GM19099 (cell line): Measurements from ENCODE around the gene NFATC3.

ENCODE experiments used
- POLR2A ChIP-seq: IDR thresholded peaks from 3 replicates; pipeline ENCODE4 v1.6.1; 2011; ENCODE audit warnings: low read depth; ENCODE audit not compliant: insufficient read length; ENCODE audit errors: extremely low read depth

Gene NFATC3

DNA sequence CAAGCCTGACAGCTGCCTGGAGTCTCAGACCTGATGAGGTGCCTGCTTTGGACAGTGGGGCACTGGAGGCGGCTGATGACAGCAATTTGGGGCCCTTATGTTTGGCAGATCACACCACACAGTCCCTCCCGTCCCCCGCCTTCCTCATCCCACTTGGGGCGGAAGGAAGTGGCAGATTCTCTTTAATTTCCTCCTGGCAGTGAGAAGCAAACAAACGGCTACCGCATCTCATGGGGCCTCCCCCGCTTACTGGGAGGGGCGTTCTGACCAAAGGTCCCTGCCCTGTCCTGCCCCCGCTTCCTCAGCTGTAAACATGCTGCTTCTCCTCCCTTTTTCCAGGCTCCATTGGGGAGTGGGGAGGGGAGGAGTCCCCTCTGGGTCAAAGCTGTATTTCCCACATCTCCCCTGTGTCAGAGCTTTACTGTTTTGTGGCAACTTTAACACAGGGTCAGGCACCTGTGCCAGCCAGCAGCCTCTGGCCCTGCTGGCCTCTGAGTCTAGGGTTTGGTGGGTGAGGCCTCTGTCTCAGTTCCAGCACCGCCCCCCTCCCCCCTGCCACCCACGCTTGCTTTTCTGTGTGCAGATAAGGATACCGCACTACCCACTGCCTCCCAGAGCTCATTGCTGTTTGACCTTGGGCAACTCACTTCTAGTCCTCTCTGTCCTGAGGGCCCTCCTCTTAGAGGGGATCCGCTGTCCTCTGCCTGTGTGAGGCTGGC lies 5.4 kb upstream of the NFATC3 start:
- TF ChIP-seq POLR2A = no peak

- no peak for TF ChIP-seq POLR2A
These were observed 3.1 kb upstream of the NFATC3 start for GRCh38 chr16:68081861-68082628.

DNA sequence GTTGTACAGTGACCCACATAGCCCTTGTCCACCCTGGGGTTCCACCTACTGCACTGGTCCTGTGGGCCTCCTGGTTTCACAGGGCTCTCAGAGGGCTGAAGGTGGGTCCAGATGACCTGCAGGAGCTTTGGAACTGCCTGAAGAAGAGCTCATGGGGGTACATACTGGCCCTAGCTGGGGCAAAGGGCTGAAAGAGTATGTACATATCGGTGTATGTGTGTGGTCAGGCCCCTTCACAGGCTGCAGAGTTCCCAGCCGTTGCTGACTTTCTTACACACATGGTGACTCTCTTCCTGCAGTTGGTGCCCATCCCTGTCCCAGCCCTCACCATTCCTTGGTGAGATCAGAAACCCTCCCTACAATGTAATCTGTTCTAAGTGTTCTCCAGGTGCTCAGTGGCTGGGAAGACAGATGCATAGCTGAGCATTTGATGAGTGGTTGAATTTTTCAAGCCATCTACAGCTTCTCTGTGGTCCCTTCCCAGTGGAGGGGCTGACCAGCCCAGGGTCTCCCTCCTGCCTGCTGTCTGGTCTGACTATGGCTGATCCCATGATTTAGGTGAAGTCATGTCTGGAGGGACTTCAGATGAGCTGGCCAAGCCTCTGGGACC lies 2.4 kb upstream of the NFATC3 start:
- no peak for TF ChIP-seq POLR2A

- TF ChIP-seq POLR2A = no peak
These were observed 1.9 kb upstream of the NFATC3 start for GRCh38 chr16:68083239-68083781.

DNA sequence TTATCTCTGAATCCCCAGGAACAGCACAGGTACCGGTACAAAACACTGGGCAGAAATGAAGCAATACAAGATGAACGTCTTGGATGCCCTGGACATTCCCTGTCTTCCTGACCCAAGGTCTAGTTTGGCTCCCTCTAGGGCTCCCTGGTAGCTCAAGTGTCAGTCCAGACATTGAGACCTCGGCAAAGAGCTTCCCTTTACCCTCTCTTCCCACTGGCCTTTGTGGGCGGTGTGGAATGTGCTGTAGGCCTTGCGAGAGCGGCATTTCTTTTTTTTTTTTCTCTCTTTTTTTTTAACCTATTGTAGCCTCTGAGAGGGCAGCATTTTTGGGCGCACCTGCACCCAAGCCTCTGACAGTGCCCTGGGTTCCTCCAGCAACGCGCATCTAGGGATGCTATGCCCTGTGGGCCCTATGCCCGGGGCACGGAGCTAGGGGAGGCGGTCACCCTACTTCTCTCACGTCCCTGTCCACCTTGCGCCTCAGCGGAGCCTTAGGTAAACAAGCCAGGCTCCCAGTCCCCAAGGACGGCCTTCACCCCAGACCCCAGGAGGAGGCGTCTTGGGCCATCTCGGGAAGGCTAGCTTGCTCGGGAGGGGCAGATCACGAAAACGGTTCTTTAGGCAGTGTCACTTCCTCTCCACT lies 1.2 kb upstream of the NFATC3 start:
- TF ChIP-seq POLR2A = no peak

DNA sequence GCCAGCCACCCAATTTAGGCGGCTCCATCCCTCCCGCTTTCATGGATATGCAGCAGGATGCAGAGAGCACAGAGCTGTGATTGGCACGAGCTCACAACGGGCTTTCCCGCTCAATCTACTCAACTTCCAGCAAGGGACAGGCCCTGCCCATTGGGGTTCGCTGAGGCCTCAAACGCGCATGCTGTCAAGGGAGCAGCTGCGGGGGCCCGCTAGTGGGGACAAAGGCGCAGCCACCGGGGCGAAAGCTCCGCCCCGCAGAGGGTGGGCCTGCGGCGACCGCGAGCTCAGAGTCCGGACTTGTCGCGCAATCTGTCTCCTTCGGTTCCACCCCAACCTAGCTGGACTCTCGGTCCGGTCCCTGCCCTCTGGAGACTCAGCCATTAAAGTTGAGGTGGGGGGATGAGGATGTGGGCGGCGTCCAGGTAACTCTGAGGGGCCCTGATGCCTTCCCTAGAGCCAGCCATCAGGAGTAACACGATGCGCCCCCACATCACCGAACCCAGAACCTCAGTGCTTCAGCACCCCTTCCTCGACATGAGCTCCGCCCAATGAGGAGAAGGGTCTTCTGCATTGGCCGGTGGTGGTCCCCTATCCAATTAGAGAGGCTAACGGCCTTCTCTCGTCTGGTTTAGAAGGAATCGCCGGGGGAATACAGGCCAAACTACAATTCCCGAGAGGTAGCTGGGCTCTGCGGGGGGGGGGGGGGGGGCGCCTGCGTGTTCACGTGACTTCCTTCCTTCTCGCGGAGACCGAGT lies 489 bp upstream of the NFATC3 start:
- peak; percentile 82 for TF ChIP-seq POLR2A

DNA sequence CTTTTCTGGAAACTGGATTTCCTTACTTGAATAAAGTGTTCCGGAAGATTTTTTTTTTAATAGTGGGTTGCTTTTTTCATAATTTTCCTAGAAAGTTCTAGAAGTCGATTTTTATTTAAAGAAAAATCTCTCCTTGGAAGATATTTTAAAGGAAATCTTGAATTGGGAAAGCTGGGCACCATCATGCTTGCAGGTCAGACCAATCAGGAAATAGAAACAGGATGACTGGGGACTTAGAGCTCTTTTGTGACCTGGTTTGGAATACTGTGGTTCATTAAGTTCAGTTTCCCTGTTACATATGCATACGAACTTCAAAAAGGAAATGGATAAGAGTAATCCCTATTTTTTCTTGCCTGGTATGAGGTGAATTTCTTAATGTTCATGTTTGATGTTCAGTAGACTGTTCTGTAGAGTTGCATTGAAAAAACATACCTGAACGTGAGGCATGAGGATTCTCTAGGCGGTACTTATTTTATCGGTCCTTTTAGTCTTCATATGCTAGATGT lies 1.2 kb downstream of the NFATC3 start:
- TF ChIP-seq POLR2A = no peak

GRCh38 chr16:68086860-68087268 lies 1.7 kb downstream of the NFATC3 start:
- no peak for TF ChIP-seq POLR2A

- TF ChIP-seq POLR2A = no peak
These were observed 2.5 kb downstream of the NFATC3 start for GRCh38 chr16:68087688-68088087.

DNA sequence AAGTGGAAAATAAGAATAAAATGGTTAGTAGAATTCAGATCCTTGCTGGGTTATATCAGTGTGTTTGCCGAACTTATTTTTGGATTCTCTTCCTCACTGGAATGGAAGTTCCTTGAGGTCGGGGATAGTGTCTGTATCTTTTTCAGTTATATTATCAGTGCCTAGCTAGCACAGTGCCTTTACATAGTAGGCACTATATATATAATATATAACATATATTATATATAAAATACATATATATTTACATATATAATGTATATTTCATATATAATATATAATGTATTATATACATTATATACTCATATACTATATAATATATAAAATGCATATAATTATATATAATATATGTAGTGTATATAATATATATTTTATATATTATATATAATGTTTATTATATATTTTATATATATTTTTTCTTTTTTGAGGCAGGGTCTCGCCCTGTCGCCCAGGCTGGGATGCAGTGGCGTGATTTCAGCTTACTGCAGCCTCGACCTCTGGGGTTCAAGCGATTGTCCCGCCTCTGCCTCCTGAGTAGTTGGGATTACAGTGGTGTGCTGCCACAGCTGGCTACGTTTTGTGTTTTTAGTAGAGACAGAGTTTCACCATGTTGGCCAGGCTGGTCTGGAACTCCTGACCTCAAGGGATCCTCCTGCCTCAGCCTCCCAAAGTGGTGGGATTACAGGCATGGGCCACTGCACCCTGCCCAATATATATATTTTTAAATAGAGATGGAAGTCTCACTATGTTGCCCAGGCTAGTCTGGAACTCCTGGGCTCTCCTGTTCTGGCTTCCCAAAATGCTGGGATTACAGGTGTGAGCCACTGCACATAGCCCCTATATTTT lies 3.2 kb downstream of the NFATC3 start:
- TF ChIP-seq POLR2A = no peak

GRCh38 chr16:68089067-68089466 lies 3.9 kb downstream of the NFATC3 start:
- TF ChIP-seq POLR2A = no peak

DNA sequence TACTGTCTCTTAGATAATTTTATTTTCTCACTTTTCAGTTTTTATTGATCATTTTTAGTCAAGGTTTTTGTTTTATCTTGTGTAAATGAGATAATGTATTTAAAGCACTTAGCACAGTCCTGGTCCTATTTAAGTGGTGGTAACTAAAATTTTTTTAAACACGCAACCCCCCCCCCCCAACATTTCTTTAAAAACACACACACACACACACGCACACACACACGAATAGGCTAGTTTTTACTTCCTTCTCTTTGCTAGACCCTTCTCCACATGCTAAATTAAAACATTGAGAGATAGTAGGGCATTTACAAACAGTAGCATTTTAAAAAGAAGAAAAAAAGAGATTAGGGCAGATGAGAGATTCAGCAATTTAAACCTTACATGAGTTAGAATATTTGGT lies 5.0 kb downstream of the NFATC3 start:
- TF ChIP-seq POLR2A = no peak

- no peak for TF ChIP-seq POLR2A
These were observed 5.4 kb downstream of the NFATC3 start for GRCh38 chr16:68090533-68090932.
